Ishikawa (cell line): ENCODE data around the gene ZBTB46.

Experiments
- CEBPB ChIP-seq: IDR thresholded peaks from 2 replicates; pipeline ENCODE4 v1.6.1; 2012
- TAF1 ChIP-seq: IDR thresholded peaks from 2 replicates; pipeline ENCODE4 v1.6.1; 2012; ENCODE audit warnings: low read depth, mild to moderate bottlenecking

DNA sequence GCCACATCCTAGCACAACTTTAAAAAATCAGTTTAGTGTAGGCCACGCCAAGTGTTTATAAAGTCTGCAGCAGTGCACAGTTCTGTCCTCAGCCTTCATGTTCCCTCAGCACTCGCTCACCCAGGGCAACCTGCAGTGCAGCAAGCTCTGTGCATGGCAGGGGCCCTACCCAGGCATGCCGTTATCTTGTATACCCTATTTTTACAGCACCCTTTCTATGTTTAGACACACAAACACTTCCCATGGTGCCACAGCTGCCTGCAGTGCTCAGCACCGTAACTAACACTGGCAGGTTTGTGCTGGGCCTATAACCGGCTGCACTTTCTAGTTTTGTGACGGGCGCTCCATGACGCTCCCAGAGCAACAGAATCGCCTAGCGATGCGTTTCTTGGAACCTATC lies 43.8 kb downstream of the ZBTB46 start:
- TF ChIP-seq TAF1 (no peak), CEBPB (no peak)
